Effector memory CD4-positive, alpha-beta T cell (primary cell): ENCODE data around the gene TEAD1.

Source experiments
- DNase-seq, 3 donors: peaks; one replicate each; pipeline ENCODE4 v3.0.0-alpha.2; 2020
- H3K27ac ChIP-seq: 2 replicates; pipeline ENCODE4 v1.7.0; 2013; ENCODE audit warnings: mild to moderate bottlenecking, low read length, moderate library complexity; ENCODE audit not compliant: insufficient read depth, poor library complexity, severe bottlenecking
- H3K27me3 ChIP-seq: replicated peaks from 2 replicates; pipeline ENCODE4 v1.7.0; 2013; ENCODE audit warnings: mild to moderate bottlenecking, low read length; ENCODE audit not compliant: insufficient read depth, control insufficient read depth, poor library complexity, severe bottlenecking
- H3K36me3 ChIP-seq: 2 replicates; pipeline ENCODE4 v1.7.0; 2013; ENCODE audit warnings: mild to moderate bottlenecking, low read length, moderate library complexity; ENCODE audit not compliant: control insufficient read depth, insufficient read depth
- H3K4me1 ChIP-seq: 2 replicates; pipeline ENCODE4 v1.7.0; 2013; ENCODE audit warnings: low read length, mild to moderate bottlenecking; ENCODE audit not compliant: control insufficient read depth, insufficient read depth, poor library complexity, severe bottlenecking
- H3K4me3 ChIP-seq: 2 replicates; pipeline ENCODE4 v1.7.0; 2013; ENCODE audit warnings: low read length, low read depth, mild to moderate bottlenecking; ENCODE audit not compliant: insufficient read depth, poor library complexity, severe bottlenecking
- H3K9me3 ChIP-seq: 2 replicates; pipeline ENCODE4 v1.7.0; 2013; ENCODE audit warnings: mild to moderate bottlenecking, low read length, moderate library complexity; ENCODE audit not compliant: control insufficient read depth

The TEAD1 gene

GRCh38 chr11:12684315-12684714, 10.1 kb downstream of the TEAD1 start:
- Histone ChIP-seq H3K36me3 (no peaks in the 10 kb centered on the region), H3K4me3 (no peak overlapping the region), H3K9me3 (no peaks in the 10 kb centered on the region), H3K27me3 (peaks cover 14% of the 10 kb centered on the region), H3K4me1 (peaks cover 4% of the 10 kb centered on the region), H3K27ac (no peak overlapping the region)
- DNase-seq: no peak

GRCh38 chr11:12684816-12685215, 10.6 kb downstream of the TEAD1 start:
- Histone ChIP-seq H3K27ac (no peak overlapping the region), H3K27me3 (peaks cover 9% of the 10 kb centered on the region), H3K36me3 (no peaks in the 10 kb centered on the region), H3K9me3 (no peaks in the 10 kb centered on the region), H3K4me3 (no peak overlapping the region), H3K4me1 (peaks cover 4% of the 10 kb centered on the region)
- DNase-seq: no peak

- peaks cover 5% of the 10 kb centered on the region for H3K27me3 ChIP-seq
- H3K9me3 ChIP-seq: no peaks in the 10 kb centered on the region
- no peak overlapping the region for H3K27ac ChIP-seq
- H3K36me3 ChIP-seq: no peaks in the 10 kb centered on the region
- peaks cover 4% of the 10 kb centered on the region for H3K4me1 ChIP-seq
- no peak overlapping the region for H3K4me3 ChIP-seq
- DNase-seq: no peak
These were observed 11.0 kb downstream of the TEAD1 start for GRCh38 chr11:12685229-12685628.

- no peak for DNase-seq
- Histone ChIP-seq H3K36me3 (no peaks in the 10 kb centered on the region), H3K27ac (no peak overlapping the region), H3K9me3 (no peaks in the 10 kb centered on the region), H3K4me3 (no peak overlapping the region), H3K4me1 (no peaks in the 10 kb centered on the region), H3K27me3 (no peaks in the 10 kb centered on the region)
These were observed 12.2 kb downstream of the TEAD1 start for GRCh38 chr11:12686246-12687060.

GRCh38 chr11:12687216-12687623, 13.0 kb downstream of the TEAD1 start:
- no peaks in the 10 kb centered on the region for H3K27me3 ChIP-seq
- no peaks in the 10 kb centered on the region for H3K36me3 ChIP-seq
- no peaks in the 10 kb centered on the region for H3K4me1 ChIP-seq
- H3K27ac ChIP-seq: no peak overlapping the region
- H3K9me3 ChIP-seq: no peaks in the 10 kb centered on the region
- no peak for DNase-seq
- no peak overlapping the region for H3K4me3 ChIP-seq

- DNase-seq: no peak
- Histone ChIP-seq H3K9me3 (no peaks in the 10 kb centered on the region), H3K4me3 (no peak overlapping the region), H3K27me3 (no peaks in the 10 kb centered on the region), H3K36me3 (no peaks in the 10 kb centered on the region), H3K4me1 (no peaks in the 10 kb centered on the region), H3K27ac (no peak overlapping the region)
These were observed 13.5 kb downstream of the TEAD1 start for GRCh38 chr11:12687740-12688139.

- Histone ChIP-seq H3K4me1 (no peaks in the 10 kb centered on the region), H3K27ac (no peak overlapping the region), H3K4me3 (no peak overlapping the region), H3K9me3 (no peaks in the 10 kb centered on the region), H3K27me3 (peaks cover 6% of the 10 kb centered on the region), H3K36me3 (no peaks in the 10 kb centered on the region)
- DNase-seq: no peak
These were observed 15.0 kb downstream of the TEAD1 start for GRCh38 chr11:12689029-12689755.

- Histone ChIP-seq H3K27me3 (peaks cover 6% of the 10 kb centered on the region), H3K4me3 (no peak overlapping the region), H3K9me3 (no peaks in the 10 kb centered on the region), H3K36me3 (no peaks in the 10 kb centered on the region), H3K27ac (no peak overlapping the region), H3K4me1 (no peaks in the 10 kb centered on the region)
- no peak for DNase-seq
These were observed 16.4 kb downstream of the TEAD1 start for GRCh38 chr11:12690663-12691062.

- H3K4me3 ChIP-seq: no peak overlapping the region
- H3K9me3 ChIP-seq: no peaks in the 10 kb centered on the region
- DNase-seq: no peak
- peaks cover 6% of the 10 kb centered on the region for H3K27me3 ChIP-seq
- H3K4me1 ChIP-seq: no peaks in the 10 kb centered on the region
- H3K36me3 ChIP-seq: no peaks in the 10 kb centered on the region
- no peak overlapping the region for H3K27ac ChIP-seq
These were observed 17.3 kb downstream of the TEAD1 start for GRCh38 chr11:12691473-12691872.
